GM18907 (cell line): ENCODE measurements around the gene LRRFIP2.

Experiments used
- ATAC-seq: cut with Tn5 transposase; IDR thresholded peaks from one replicate; pipeline ENCODE4 v1.9.1; 2021; ENCODE audit warnings: mild to moderate bottlenecking, moderate library complexity; ENCODE audit not compliant: unreplicated experiment

Gene LRRFIP2

DNA sequence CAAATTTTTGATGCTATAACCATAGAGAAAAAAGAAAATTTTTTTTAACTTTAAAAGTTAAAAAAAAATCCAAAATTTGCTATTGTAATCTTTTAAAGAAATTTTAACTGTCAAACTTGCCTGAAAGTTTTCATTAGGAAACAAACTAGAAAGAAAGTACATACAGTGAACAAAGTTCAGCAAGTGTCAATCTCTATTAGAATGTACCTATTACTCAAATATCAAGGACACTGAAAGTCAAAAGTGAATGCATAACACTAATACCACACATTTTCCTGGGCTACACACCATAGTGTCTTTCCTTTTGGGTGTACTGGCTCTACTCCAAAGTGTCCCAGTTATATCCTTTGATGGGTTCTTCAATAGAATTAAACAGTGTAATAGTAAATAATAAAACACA is 56.8 kb downstream of the LRRFIP2 start:
- ATAC-seq = no peak

DNA sequence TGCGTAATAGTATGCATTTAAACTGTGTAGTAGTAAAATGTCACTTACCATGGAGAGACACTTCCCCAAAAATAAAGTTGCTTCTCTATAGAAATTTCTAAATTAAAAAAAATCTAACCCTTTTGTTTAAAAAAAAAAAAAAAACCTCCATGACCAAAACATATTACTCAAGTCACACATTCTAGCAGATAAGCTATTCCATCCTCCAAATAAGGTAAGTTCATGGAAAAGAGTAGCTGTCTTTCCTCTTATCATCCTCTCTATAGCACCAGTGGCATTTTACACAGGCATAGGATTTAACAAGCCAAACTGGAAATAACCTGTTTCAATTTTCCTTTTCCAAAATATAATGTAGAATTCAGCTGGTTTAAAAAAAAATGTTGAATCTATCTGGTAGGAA is 57.4 kb downstream of the LRRFIP2 start:
- no peak for ATAC-seq

DNA sequence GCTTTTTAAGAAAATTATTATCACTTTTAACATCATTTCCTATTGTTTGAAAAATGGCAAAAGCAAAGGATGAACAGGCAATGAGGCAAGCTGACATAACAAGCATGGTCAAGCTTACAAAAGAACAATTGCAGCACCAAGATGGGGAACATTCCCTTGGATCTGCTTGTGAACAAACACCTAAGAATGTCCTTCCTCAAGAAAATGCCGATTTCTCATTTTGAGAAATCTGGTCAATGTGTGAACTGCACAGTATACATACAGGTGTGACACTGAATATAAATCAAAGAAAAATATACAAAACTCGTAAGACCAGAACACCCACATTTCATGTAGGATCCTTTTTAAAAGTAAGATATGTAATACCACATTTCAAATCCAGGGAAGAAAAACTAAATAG is 58.9 kb downstream of the LRRFIP2 start:
- no peak for ATAC-seq

- ATAC-seq = no peak
Observed at GRCh38 chr3:37114251-37115145, 59.9 kb downstream of the LRRFIP2 start.

GRCh38 chr3:37112987-37113386 is 61.4 kb downstream of the LRRFIP2 start:
- ATAC-seq = no peak

- ATAC-seq = no peak
Observed at GRCh38 chr3:37111199-37111598, 63.2 kb downstream of the LRRFIP2 start.

DNA sequence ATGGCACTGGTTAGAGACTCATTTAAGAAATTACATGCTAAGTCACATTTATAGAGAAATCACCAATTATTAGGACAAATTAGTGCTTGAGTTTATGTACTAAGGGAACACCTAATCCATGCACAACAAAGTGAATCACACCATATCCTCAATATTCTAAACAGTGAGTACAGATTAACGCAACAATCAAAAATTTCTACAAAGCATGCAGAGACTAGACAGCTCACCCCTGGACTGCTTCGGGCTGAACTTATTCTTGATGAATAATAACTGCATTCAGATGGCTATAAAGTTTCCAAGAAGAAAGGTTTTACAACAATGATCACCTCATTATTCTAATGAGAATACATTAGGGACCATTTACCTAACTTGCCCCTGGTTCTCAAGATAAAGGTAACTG is 66.5 kb downstream of the LRRFIP2 start:
- no peak for ATAC-seq

GRCh38 chr3:37103103-37103808 is 71.1 kb downstream of the LRRFIP2 start:
- ATAC-seq = no peak

GRCh38 chr3:37100411-37100810 is 74.0 kb downstream of the LRRFIP2 start:
- no peak for ATAC-seq

- no peak for ATAC-seq
Observed at GRCh38 chr3:37099469-37099868, 74.9 kb downstream of the LRRFIP2 start.

DNA sequence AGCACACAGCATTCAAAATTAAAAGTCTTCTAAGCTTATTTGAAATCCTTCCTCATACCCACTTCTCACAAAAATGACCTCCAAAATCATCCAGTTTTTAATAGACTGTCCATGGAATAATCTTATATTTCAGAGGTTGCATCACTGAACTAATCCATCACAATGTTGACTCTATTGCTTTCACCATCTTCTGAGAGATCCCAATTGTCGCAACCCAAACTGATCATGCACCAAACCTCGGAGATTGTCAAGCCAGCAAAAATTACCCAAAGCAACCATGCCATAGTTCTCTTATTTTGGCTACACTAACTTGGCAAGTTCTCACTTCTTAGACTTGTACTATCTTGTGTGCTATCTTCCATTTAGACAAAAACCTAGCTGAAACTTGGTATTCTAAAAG is 75.5 kb downstream of the LRRFIP2 start:
- no peak for ATAC-seq

GRCh38 chr3:37097776-37098175 is 76.6 kb downstream of the LRRFIP2 start:
- ATAC-seq = peak; percentile 61

DNA sequence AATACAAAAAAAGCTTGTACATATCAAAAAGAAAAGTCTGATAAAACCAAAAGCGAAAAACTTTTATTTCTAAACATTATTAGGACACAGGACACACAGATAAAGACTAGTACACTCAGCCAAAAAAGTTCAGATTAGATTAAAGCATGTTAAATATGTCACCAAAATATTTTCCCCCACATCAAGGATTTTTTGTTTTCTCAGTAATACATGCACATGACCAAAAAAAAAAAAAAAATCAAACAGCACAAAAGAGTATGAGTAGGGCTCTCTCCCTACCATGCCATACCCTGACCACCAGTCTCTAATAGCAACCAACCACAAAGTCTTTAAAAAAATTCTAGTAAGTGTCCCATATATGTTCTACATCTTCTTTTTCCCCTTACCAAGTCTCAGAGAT is 77.4 kb downstream of the LRRFIP2 start:
- ATAC-seq = peak; percentile 29

- no peak for ATAC-seq
Observed at GRCh38 chr3:37096288-37096687, 78.1 kb downstream of the LRRFIP2 start.

- ATAC-seq = no peak
Observed at GRCh38 chr3:37094636-37095035, 79.7 kb downstream of the LRRFIP2 start.

DNA sequence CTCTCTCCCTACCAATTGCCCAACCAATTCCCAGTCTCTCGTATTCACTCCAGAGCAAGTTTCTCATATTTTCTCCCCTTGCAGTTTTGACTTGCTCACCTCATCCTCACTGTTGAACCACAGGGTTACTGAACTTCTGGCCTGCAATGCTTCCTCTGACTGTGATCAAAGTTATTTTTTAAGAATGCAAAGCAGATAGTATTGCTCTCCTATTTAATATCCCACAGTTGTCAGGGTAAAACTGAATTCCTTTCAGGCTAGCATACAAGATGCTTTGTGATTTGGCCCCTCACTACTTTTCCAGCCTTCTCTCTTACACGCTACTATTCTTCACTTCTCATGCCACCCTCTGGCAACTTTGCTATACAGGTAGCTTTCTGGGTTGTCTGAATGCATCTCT is 80.9 kb downstream of the LRRFIP2 start:
- ATAC-seq = no peak

GRCh38 chr3:37092484-37092883 is 81.9 kb downstream of the LRRFIP2 start:
- ATAC-seq = no peak

DNA sequence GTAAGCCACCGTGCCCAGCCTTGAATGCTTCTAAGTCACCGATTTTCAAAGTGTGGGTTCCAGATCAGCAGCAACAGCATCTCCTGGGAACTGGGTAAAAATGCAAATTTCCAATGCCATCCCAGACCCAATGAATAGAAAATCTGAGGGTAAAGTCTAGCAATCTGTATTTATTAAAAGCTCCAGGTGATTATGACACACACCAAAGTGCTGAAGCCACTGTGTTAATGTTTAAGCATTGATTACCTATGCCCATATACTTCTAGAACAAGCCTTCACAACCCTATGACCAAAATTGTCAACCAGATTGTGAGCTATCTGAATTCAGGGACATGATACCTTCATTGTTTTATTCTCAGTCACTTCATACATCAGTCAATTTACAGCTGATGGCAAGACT is 86.5 kb downstream of the LRRFIP2 start:
- no peak for ATAC-seq

- ATAC-seq = no peak
Observed at GRCh38 chr3:37086918-37087317, 87.5 kb downstream of the LRRFIP2 start.

GRCh38 chr3:37082317-37082716 is 92.1 kb downstream of the LRRFIP2 start:
- ATAC-seq = no peak

- no peak for ATAC-seq
Observed at GRCh38 chr3:37075955-37076354, 98.4 kb downstream of the LRRFIP2 start.

- ATAC-seq = no peak
Observed at GRCh38 chr3:37074178-37074577, 100.2 kb downstream of the LRRFIP2 start.
